Measurements from ENCODE around the gene UBE2E2. TPM values are rescaled to one million over a fixed set of nuclear protein-coding genes. Genes with fewer than 3 reads are reported as not detected.

The UBE2E2 gene
- total RNA-seq, 1 experiment from 2014 or later: 38.6 TPM

GRCh38 chr3:23567917-23568316, 364.8 kb downstream of the UBE2E2 start:
- Histone ChIP-seq H2BK20ac (ENCODE audit: low read depth, low read length, poor library complexity, severe bottlenecking) (no peak overlapping the region), H2BK12ac (ENCODE audit: insufficient read length, low read depth, low read length) (no peak overlapping the region), H4K8ac (replicated peaks; ENCODE audit: insufficient read length, low read depth, low read length) (no peak overlapping the region), H3K4me1 (ENCODE audit: insufficient read depth, low read length) (no peaks in the 10 kb centered on the region), H4K5ac (ENCODE audit: insufficient read length, low read depth, low read length) (no peak overlapping the region), H3K27me3 (ENCODE audit: insufficient read depth, low read length) (no peaks in the 10 kb centered on the region), H3K79me1 (ENCODE audit: insufficient read depth, low read depth, low read length, poor library complexity, severe bottlenecking) (no peaks in the 10 kb centered on the region), H3K4me2 (ENCODE audit: insufficient read depth, insufficient read length, low read length) (no peak overlapping the region), H2BK15ac (ENCODE audit: low read depth, low read length) (no peak overlapping the region), H2BK5ac (ENCODE audit: insufficient read length, low read length) (no peak overlapping the region), H3K23me2 (ENCODE audit: insufficient read length, low read depth, low read length, poor library complexity, severe bottlenecking) (no peaks in the 10 kb centered on the region), H2AK5ac (ENCODE audit: insufficient read length, low read length) (no peak overlapping the region), H3K9ac (ENCODE audit: extremely low read depth, insufficient read length, low read length) (no peak overlapping the region), H3T11ph (ENCODE audit: low read length) (no peak overlapping the region), H3K27ac (ENCODE audit: insufficient read length, low read depth, low read length) (no peak overlapping the region), H3K56ac (ENCODE audit: insufficient read length, low read depth, low read length) (no peak overlapping the region), H2AFZ (ENCODE audit: low read length) (no peak overlapping the region), H4K91ac (ENCODE audit: insufficient read length, low read depth, low read length) (no peak overlapping the region), H2BK120ac (ENCODE audit: low read depth, low read length, poor library complexity, severe bottlenecking) (no peak overlapping the region), H3K79me2 (ENCODE audit: insufficient read depth, low read length) (no peaks in the 10 kb centered on the region), H3K9me3 (ENCODE audit: control insufficient read depth, low read depth, low read length) (no peaks in the 10 kb centered on the region), H3K4ac (ENCODE audit: low read depth, low read length) (no peak overlapping the region), H3K18ac (ENCODE audit: insufficient read length, low read depth, low read length) (no peak overlapping the region), H3K23ac (ENCODE audit: insufficient read length, low read depth, low read length) (no peak overlapping the region), H3K14ac (ENCODE audit: insufficient read depth, low read length) (no peak overlapping the region), H4K20me1 (ENCODE audit: control insufficient read depth, insufficient read depth, insufficient read length) (no peaks in the 10 kb centered on the region)
- Mint-ChIP-seq H3K9me3 (0 out of 5 replicates have a peak, but pooled peaks cover 0 to 4% of the 10 kb centered on the region in 2 experiments), H3K4me1 (peaks cover 12 to 15% of the 10 kb centered on the region in 2 experiments), H3K27ac (no peak overlapping the region; a peak in 1 of 7 replicates), H3K27me3 (ENCODE audit: low read depth) (peaks cover 3% of the 10 kb centered on the region), H3K36me3 (ENCODE audit: insufficient read depth in 1 of 3, low read depth in 3 of 3) (peaks cover 0 to 8% (median 0%) of the 10 kb centered on the region in 3 experiments; a peak in 3 of 7 replicates), H3K4me3 (no peak overlapping the region)
- no peak for TF ChIP-seq CTCF (conservative IDR thresholded peaks at IDR 0.05)
- DNase-seq: no peak
- WGBS (ENCODE audit: extremely low coverage, insufficient read length, low lambda C conversion rate): no CpG with 5 or more reads among the region's 3 CpGs

All from H9 (cell line).